ENCODE results near the gene FAM3A.

FAM3A gene

DNA sequence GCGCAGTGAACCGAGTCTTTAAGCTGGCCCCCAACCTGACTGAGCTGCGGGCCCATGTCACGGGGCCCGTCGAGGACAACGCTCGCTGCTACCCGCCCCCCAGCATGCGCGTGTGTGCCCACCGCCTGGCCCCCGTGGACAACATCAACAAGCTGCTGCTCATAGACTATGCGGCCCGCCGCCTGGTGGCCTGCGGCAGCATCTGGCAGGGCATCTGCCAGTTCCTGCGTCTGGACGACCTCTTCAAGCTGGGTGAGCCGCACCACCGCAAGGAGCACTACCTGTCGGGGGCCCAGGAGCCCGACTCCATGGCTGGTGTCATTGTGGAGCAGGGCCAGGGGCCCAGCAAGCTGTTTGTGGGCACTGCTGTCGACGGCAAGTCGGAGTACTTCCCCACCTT is 55.7 kb downstream of the FAM3A start:
- no peak for FAIRE-seq
- no peak for DNase-seq (ENCODE audit: insufficient read length)
- TF ChIP-seq POLR2A (IDR thresholded peaks at IDR 0.05; ENCODE audit: low read depth, low read length) (no peak), TAF1 (IDR thresholded peaks at IDR 0.05; ENCODE audit: borderline replicate concordance, low read depth, low read length) (no peak), POLR2AphosphoS5 (IDR thresholded peaks at IDR 0.05; ENCODE audit: low read depth, low read length) (no peak)

DNA sequence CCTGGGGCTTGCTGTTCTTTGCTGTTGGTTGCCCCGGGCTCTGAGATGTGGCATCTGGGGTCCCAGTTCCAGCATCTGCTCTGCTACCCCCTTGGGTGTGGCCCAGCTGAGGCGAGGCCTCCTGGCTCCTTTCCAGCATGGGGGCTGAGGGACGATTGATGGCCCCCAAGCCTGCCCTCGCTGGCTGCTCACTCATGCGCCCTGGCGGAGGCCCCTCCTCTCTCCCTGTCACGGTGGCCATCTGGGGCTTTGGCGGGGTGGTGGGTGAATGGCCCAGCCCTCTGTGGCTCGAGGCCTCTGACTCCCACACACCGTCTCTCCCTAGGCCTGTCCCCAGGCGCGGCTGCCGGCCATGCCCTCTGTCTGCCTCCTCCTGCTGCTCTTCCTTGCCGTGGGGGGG is 56.2 kb downstream of the FAM3A start:
- FAIRE-seq (no peak), DNase-seq (ENCODE audit: insufficient read length) (no peak)
- TF ChIP-seq POLR2A (IDR thresholded peaks at IDR 0.05; ENCODE audit: low read depth, low read length) (no peak), TAF1 (IDR thresholded peaks at IDR 0.05; ENCODE audit: borderline replicate concordance, low read depth, low read length) (no peak), POLR2AphosphoS5 (IDR thresholded peaks at IDR 0.05; ENCODE audit: low read depth, low read length) (no peak)

DNA sequence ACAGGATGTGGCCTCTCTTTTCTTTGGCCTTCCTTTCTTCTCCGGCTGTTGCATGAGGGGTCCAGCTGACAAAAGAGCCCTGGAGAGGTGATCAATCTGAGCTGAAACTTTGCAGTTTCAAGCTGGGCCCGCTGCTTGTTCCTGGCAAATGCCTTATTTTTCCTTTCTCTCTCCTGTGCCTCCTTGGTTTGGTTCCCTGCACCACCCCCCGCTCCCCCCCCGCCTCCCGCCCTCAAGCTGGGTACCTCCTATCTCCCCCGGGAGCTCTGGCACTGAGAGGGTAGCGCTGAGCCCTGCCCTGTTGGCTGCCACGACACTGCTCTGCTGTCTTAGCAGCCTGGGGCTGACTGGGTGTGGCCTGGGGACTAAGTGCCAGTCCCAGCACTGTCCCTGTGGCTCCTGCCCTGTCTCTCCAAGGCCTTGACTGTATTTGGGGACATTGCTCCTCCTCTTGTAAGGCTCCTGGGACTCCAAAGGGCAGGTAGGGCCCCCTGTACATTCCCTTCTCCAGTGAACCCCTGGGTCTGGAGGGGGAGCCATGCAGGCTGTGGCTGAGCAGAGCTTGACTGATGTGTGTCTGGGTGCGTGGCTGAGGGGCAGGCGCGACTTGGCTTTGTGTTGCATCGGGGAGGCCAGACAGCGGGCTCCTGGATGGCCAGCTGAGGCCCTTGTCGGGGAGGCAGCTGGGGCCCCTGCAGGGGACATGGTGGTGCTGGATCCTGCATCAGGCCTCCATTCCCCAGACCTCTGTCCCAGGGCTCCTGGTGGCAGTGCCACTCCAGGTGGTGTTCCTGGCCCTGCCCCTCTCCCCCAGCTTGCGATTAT is 56.9 kb downstream of the FAM3A start:
- no peak for FAIRE-seq
- no peak for DNase-seq (ENCODE audit: insufficient read length)
- no peak for TF ChIP-seq POLR2AphosphoS5 (IDR thresholded peaks at IDR 0.05; ENCODE audit: low read depth, low read length)
- no peak for TF ChIP-seq POLR2A (IDR thresholded peaks at IDR 0.05; ENCODE audit: low read depth, low read length)
- no peak for TF ChIP-seq TAF1 (IDR thresholded peaks at IDR 0.05; ENCODE audit: borderline replicate concordance, low read depth, low read length)

DNA sequence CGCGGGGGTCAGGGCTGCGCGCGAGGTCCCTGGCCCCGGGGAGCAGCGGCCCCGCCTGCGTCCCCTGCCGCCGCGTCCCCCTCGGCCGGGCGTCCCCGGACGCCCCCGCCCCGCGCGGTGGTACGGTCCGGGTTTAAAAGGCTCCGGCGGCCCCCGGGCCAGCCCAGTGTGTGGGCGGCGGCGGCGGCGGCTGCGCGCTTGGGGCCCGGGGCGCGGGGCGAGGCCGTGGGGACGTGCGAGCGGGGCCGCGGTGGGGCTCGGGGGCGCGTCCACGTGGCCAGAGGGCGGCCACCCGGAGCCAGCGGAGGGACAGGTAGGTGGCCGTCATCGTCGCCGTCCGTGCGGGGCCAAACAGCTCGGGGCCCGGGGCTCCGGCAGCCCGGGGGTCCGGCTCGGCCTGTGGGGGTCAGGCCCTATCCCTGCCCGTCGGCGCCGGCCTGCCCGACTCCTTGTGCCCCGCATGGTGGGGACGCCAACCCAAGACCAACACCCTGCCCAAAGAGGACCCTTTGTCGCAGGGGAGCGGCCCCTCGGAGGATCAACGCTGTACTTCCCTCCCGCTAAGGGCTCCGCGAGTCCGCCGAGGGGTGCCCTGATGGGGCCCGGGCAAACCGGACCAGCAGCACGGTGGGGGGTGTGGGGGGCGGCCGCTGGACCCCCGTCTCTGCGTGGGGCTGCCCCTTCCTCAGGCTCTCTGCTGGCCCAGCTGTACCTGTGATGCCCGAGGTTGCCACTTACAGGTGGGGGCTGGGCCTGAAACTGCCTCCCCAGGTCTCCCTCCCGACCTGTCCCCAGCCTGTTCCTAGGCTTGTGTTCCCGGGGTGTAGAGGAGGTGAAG is 57.7 kb downstream of the FAM3A start, which contains the start of gene PLXNA3:
Gene PLXNA3 (plus strand): TSS at position 166 of the 838 bp plus-strand sequence. CDS start 1,903 bp downstream, outside the sequence.
- DNase-seq (ENCODE audit: insufficient read length) = peak; percentile 68
- TF ChIP-seq TAF1 (IDR thresholded peaks at IDR 0.05; ENCODE audit: borderline replicate concordance, low read depth, low read length) (no peak), POLR2A (IDR thresholded peaks at IDR 0.05; ENCODE audit: low read depth, low read length) (peak; percentile 68; the same call in 1 of the 2 replicates), POLR2AphosphoS5 (IDR thresholded peaks at IDR 0.05; ENCODE audit: low read depth, low read length) (no peak)
- FAIRE-seq = no peak

DNA sequence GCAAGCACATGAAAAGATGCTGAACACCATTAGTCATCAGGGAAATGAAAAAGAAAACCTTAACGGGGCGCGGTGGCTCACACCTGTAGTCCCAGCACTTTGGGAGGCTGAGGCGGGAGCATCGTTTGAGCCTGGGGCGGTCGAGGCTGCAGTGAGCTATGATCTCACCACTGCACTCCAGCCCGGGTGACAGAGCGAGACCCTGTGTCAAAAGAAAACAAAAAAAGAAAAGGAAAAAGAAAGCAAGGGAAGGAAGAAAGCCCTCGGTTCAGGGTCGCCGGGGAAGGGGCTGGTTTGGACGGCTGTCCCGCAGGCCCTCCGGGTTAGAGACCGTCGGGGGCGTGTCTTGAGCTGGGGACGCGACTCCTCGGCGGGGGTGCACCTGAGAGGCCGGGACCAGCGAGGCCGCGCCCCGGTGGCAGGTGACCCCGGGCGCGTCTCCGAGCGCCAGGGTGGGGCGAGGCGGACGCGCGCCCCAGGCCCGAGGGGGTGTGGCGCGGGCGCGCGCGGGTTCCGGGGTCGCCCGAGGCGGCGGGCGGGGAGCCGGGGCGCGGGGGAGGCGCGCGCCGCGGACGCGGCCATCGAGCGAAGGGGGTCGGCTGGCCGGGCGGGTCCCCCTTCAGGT is 58.4 kb downstream of the FAM3A start:
- DNase-seq (ENCODE audit: insufficient read length) (peak; percentile 76), FAIRE-seq (no peak)
- no peak for TF ChIP-seq POLR2A (IDR thresholded peaks at IDR 0.05; ENCODE audit: low read depth, low read length)
- TF ChIP-seq TAF1 (IDR thresholded peaks at IDR 0.05; ENCODE audit: borderline replicate concordance, low read depth, low read length) = no peak
- TF ChIP-seq POLR2AphosphoS5 (IDR thresholded peaks at IDR 0.05; ENCODE audit: low read depth, low read length) = no peak
